Measurements from ENCODE around the gene NOG.

The NOG gene

DNA sequence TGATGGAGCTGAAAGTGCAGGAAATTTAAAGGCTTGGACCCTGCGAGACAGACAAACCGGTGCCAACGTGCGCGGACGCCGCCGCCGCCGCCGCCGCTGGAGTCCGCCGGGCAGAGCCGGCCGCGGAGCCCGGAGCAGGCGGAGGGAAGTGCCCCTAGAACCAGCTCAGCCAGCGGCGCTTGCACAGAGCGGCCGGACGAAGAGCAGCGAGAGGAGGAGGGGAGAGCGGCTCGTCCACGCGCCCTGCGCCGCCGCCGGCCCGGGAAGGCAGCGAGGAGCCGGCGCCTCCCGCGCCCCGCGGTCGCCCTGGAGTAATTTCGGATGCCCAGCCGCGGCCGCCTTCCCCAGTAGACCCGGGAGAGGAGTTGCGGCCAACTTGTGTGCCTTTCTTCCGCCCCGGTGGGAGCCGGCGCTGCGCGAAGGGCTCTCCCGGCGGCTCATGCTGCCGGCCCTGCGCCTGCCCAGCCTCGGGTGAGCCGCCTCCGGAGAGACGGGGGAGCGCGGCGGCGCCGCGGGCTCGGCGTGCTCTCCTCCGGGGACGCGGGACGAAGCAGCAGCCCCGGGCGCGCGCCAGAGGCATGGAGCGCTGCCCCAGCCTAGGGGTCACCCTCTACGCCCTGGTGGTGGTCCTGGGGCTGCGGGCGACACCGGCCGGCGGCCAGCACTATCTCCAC is at the start of gene NOG:
NOG (plus strand) TSS at position 54 of the 674 bp plus-strand sequence; CDS start at position 579, 525 bp downstream.
- DNase-seq (ENCODE audit: low spot score) (peak; percentile 81), ATAC-seq (ENCODE audit: low read depth) (peak; percentile 75)
- H3K36me3 ChIP-seq (ENCODE audit: low read depth), result no peaks in the 10 kb centered on the region
- TF ChIP-seq, protein P1, sequence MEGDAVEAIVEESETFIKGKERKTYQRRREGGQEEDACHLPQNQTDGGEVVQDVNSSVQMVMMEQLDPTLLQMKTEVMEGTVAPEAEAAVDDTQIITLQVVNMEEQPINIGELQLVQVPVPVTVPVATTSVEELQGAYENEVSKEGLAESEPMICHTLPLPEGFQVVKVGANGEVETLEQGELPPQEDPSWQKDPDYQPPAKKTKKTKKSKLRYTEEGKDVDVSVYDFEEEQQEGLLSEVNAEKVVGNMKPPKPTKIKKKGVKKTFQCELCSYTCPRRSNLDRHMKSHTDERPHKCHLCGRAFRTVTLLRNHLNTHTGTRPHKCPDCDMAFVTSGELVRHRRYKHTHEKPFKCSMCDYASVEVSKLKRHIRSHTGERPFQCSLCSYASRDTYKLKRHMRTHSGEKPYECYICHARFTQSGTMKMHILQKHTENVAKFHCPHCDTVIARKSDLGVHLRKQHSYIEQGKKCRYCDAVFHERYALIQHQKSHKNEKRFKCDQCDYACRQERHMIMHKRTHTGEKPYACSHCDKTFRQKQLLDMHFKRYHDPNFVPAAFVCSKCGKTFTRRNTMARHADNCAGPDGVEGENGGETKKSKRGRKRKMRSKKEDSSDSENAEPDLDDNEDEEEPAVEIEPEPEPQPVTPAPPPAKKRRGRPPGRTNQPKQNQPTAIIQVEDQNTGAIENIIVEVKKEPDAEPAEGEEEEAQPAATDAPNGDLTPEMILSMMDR (IDR thresholded peaks at IDR 0.05; ENCODE audit: poor library complexity, severe bottlenecking), result no peak
- H3K27ac ChIP-seq (ENCODE audit: poor library complexity, severe bottlenecking), result peak within 1 kb of the TSS; percentile 83
- peaks cover 28% of the 10 kb centered on the region for H3K27me3 ChIP-seq (ENCODE audit: insufficient read depth, poor library complexity, severe bottlenecking)
- H3K9me3 ChIP-seq (ENCODE audit: severe bottlenecking), result no peaks in the 10 kb centered on the region
- H3K4me1 ChIP-seq (ENCODE audit: insufficient read depth, poor library complexity, severe bottlenecking), result no peaks in the 10 kb centered on the region
- H3K4me3 ChIP-seq (ENCODE audit: severe bottlenecking), result peak within 1 kb of the TSS; percentile 39

DNA sequence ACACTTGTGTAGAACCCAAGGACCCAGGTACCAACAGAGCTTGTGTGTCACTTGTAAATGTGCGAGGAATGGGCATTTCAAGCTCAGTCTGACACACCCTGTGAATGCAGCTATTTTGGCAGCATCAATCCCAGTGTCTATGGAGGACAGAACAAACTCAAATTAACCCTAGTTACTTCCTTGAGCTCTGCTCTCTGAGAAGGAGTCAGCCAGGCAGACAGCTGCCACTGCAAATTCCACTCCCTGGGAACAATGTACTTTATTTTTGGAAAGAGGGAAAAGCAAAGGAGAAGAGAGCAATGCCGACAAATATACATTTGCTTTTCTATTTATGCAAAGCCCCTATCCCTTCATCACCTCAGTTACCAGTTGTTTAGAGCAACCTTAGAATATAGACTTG is 48.4 kb upstream of the NOG start:
- H3K27ac ChIP-seq (ENCODE audit: poor library complexity, severe bottlenecking), result no peak overlapping the region
- no peak overlapping the region for H3K4me3 ChIP-seq (ENCODE audit: severe bottlenecking)
- no peaks in the 10 kb centered on the region for H3K27me3 ChIP-seq (ENCODE audit: insufficient read depth, poor library complexity, severe bottlenecking)
- no peaks in the 10 kb centered on the region for H3K4me1 ChIP-seq (ENCODE audit: insufficient read depth, poor library complexity, severe bottlenecking)
- no peaks in the 10 kb centered on the region for H3K36me3 ChIP-seq (ENCODE audit: low read depth)
- TF ChIP-seq, protein P1 (IDR thresholded peaks at IDR 0.05; ENCODE audit: poor library complexity, severe bottlenecking), result no peak
- no peak for ATAC-seq (ENCODE audit: low read depth)
- DNase-seq (ENCODE audit: low spot score), result no peak
- no peaks in the 10 kb centered on the region for H3K9me3 ChIP-seq (ENCODE audit: severe bottlenecking)

DNA sequence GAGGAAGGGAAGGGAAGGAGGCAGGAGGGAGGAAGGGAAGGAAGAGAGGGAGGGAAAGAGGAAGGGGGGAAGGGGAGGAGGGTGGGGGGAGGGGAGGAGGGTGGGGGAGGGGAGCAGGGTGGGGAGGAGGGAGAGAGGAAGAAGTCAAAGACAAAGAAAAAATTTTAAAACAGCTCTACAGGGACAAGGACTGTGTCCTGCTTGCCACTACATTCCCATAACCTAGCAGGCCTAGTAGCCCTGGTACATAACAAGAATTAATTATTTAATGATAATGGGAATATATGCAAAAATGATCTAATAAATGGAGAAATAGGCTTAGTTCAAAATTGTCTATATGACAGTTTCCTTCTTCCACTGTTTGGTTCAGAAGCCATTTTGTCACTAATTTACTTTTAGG is 47.6 kb upstream of the NOG start:
- Histone ChIP-seq H3K4me1 (ENCODE audit: insufficient read depth, poor library complexity, severe bottlenecking) (no peaks in the 10 kb centered on the region), H3K36me3 (ENCODE audit: low read depth) (no peaks in the 10 kb centered on the region), H3K27me3 (ENCODE audit: insufficient read depth, poor library complexity, severe bottlenecking) (no peaks in the 10 kb centered on the region), H3K4me3 (ENCODE audit: severe bottlenecking) (no peak overlapping the region), H3K9me3 (ENCODE audit: severe bottlenecking) (no peaks in the 10 kb centered on the region), H3K27ac (ENCODE audit: poor library complexity, severe bottlenecking) (no peak overlapping the region)
- DNase-seq (ENCODE audit: low spot score) (no peak), ATAC-seq (ENCODE audit: low read depth) (no peak)
- TF ChIP-seq, protein P1 (IDR thresholded peaks at IDR 0.05; ENCODE audit: poor library complexity, severe bottlenecking), result no peak

DNA sequence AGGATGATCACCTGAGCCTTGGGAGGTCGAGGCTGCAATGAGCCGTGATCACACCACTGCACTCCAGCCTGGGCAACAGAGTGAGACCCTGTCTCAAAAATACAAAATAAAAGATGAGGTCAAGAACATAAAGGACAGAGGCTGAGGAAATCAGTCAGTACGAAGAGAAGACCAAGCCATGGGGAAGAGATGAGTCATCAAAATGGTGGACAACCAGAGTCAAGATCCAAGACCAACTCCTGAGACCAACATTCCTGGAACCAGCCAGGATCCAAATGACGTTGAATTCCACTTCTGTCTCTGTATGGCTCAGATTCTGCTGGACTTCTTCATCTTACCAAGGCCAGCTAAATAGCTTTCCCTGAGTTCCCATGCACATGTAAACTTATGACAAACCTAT is 44.8 kb upstream of the NOG start:
- no peak overlapping the region for H3K4me3 ChIP-seq (ENCODE audit: severe bottlenecking)
- no peaks in the 10 kb centered on the region for H3K4me1 ChIP-seq (ENCODE audit: insufficient read depth, poor library complexity, severe bottlenecking)
- H3K9me3 ChIP-seq (ENCODE audit: severe bottlenecking), result no peaks in the 10 kb centered on the region
- TF ChIP-seq, protein P1 (IDR thresholded peaks at IDR 0.05; ENCODE audit: poor library complexity, severe bottlenecking), result no peak
- H3K27ac ChIP-seq (ENCODE audit: poor library complexity, severe bottlenecking), result no peak overlapping the region
- peaks cover 4% of the 10 kb centered on the region for H3K27me3 ChIP-seq (ENCODE audit: insufficient read depth, poor library complexity, severe bottlenecking)
- ATAC-seq (ENCODE audit: low read depth), result no peak
- no peak for DNase-seq (ENCODE audit: low spot score)
- H3K36me3 ChIP-seq (ENCODE audit: low read depth), result no peaks in the 10 kb centered on the region

DNA sequence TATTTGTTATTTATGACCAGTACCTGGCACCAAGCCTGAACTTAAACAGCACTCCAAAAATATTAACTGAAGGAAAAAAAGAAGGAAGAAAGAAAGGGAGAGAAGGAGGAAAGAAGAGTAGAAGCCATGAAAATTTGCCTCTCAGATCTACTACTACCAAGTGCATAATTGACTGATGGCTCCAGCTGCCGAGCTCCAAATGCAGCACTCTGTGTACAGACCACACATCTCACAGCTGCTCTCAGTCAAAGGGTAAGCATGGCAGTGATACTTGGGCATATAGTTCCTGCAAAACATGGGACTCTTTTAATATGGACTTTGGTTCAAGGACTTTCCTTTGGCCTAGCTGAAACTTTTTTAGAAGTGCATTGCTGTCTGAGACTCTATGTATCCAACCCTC is 44.0 kb upstream of the NOG start:
- no peak for DNase-seq (ENCODE audit: low spot score)
- Histone ChIP-seq H3K27ac (ENCODE audit: poor library complexity, severe bottlenecking) (no peak overlapping the region), H3K36me3 (ENCODE audit: low read depth) (no peaks in the 10 kb centered on the region), H3K4me1 (ENCODE audit: insufficient read depth, poor library complexity, severe bottlenecking) (no peaks in the 10 kb centered on the region), H3K9me3 (ENCODE audit: severe bottlenecking) (no peaks in the 10 kb centered on the region), H3K27me3 (ENCODE audit: insufficient read depth, poor library complexity, severe bottlenecking) (peaks cover 4% of the 10 kb centered on the region), H3K4me3 (ENCODE audit: severe bottlenecking) (no peak overlapping the region)
- TF ChIP-seq, protein P1 (IDR thresholded peaks at IDR 0.05; ENCODE audit: poor library complexity, severe bottlenecking), result no peak
- ATAC-seq (ENCODE audit: low read depth), result no peak

All from RWPE2 (cell line).